PC-3 (cell line): ENCODE measurements around the gene CXADR. TPM values are rescaled to one million over a fixed set of nuclear protein-coding genes. Genes with fewer than 3 reads are reported as not detected.
"Not testable (repeated sequence)": the region's sequence is repeated elsewhere in the genome, so short reads cannot be mapped to it uniquely, and the experiment has no call there.

Experiments used
- ATAC-seq: fragments of 200-7000 bp; cut with Tn5 transposase; 2 replicates; pipeline ENCODE4 v1.9.1; 2020; ENCODE audit warnings: mild to moderate bottlenecking, moderate library complexity
- BruUV-seq: library from RNA; stranded (reverse); fragments of 400-500 nt; replicated peaks from 2 replicates; lab custom pipeline; 2021; lab: Mats Ljungman, UMichigan
- CTCF ChIA-PET: fragments of 300-600 bp; sonication (Branson Sonifier 250); formaldehyde crosslinking; loops from one replicate; lab custom pipeline; 2022; ENCODE audit warnings: antibody characterized with exemption; lab: Charles Lee
- POLR2A ChIA-PET: fragments of 300-600 bp; sonication (Branson Sonifier 250); formaldehyde crosslinking; loops from one replicate; lab custom pipeline; 2022; ENCODE audit warnings: antibody characterized with exemption; ENCODE audit not compliant: unreplicated experiment; lab: Charles Lee
- DNase-seq: peaks from one replicate; pipeline ENCODE4 v3.0.0-alpha.2; 2015
- H2AFZ ChIP-seq: fragments of 300-600 bp; sonication (generic); 2 replicates; pipeline ENCODE4 v1.6.0; 2016; ENCODE audit warnings: antibody characterized with exemption, low read length
- H3F3A ChIP-seq: fragments of 300-600 bp; sonication (generic); one replicate; pipeline ENCODE4 v1.6.0; 2017; ENCODE audit warnings: antibody characterized with exemption, low read length, control low read depth, mild to moderate bottlenecking; ENCODE audit not compliant: unreplicated experiment
- H3K27ac ChIP-seq: fragments of 300-600 bp; sonication (generic); 2 replicates; pipeline ENCODE4 v1.5.1; 2016; ENCODE audit warnings: mild to moderate bottlenecking, low read length
- H3K27me3 ChIP-seq: fragments of 300-600 bp; sonication (generic); 2 replicates; pipeline ENCODE4 v1.6.1; 2016; ENCODE audit warnings: low read length, mixed read lengths
- H3K36me3 ChIP-seq: fragments of 300-600 bp; sonication (generic); 2 replicates; pipeline ENCODE4 v1.6.1; 2016; ENCODE audit warnings: low read depth, mixed run types, low read length, mixed read lengths
- H3K4me1 ChIP-seq: fragments of 300-600 bp; sonication (generic); 2 replicates; pipeline ENCODE4 v1.5.1; 2016; ENCODE audit warnings: low read length; ENCODE audit not compliant: insufficient read depth
- H3K4me2 ChIP-seq: fragments of 300-600 bp; sonication (generic); 2 replicates; pipeline ENCODE4 v1.6.0; 2016; ENCODE audit warnings: low read length
- H3K4me3 ChIP-seq: fragments of 300-600 bp; sonication (generic); 2 replicates; pipeline ENCODE4 v1.5.1; 2016; ENCODE audit warnings: mild to moderate bottlenecking, low read length, mixed read lengths
- H3K79me2 ChIP-seq: fragments of 300-600 bp; sonication (generic); 2 replicates; pipeline ENCODE4 v1.6.1; 2017; ENCODE audit warnings: low read length, mixed read lengths
- H3K9ac ChIP-seq: fragments of 300-600 bp; sonication (generic); 2 replicates; pipeline ENCODE4 v1.6.0; 2016; ENCODE audit warnings: mild to moderate bottlenecking, low read length
- H3K9me2 ChIP-seq: fragments of 300-600 bp; sonication (generic); replicated peaks from 2 replicates; pipeline ENCODE4 v1.6.1; 2016; ENCODE audit warnings: mixed run types, low read length, mixed read lengths
- H3K9me3 ChIP-seq: fragments of 300-600 bp; sonication (generic); 2 replicates; pipeline ENCODE4 v1.6.1; 2016; ENCODE audit warnings: low read length, mixed read lengths
- H4K20me1 ChIP-seq: fragments of 300-600 bp; sonication (generic); 2 replicates; pipeline ENCODE4 v1.6.1; 2016; ENCODE audit warnings: low read length, mixed read lengths
- EZH2 ChIP-seq: fragments of 300-600 bp; sonication (generic); IDR thresholded peaks from one replicate; pipeline ENCODE4 v1.6.1; 2017; ENCODE audit warnings: antibody characterized with exemption, mild to moderate bottlenecking, low read length; ENCODE audit not compliant: unreplicated experiment
- EZH2phosphoT487 ChIP-seq: fragments of 300-600 bp; sonication (generic); IDR thresholded peaks from 2 replicates; pipeline ENCODE4 v1.6.1; 2018; ENCODE audit warnings: mild to moderate bottlenecking, antibody characterized with exemption, low read length, borderline replicate concordance
- intact Hi-C: fragments of 100-400 bp; cut with micrococcal nuclease; formaldehyde crosslinking; loops from 2 replicates; pipeline ENCODE4 v1.9.0; 2023
- total RNA-seq: library from RNA; depleted of rRNA; stranded (reverse); fragments of >200 nt; gene quantifications from 2 replicates; pipeline ENCODE4 v1.2.3, GENCODE V29; 2014
- TF ChIP-seq, protein P1 (sequence below): fragments of 300-600 bp; sonication (generic); conservative IDR thresholded peaks from 2 replicates; pipeline ENCODE4 v1.5.1; 2017; ENCODE audit warnings: antibody characterized with exemption, low read depth, mild to moderate bottlenecking, low read length

CXADR gene
- total RNA-seq, 1 experiment from 2014 or later, result 11.2 TPM

DNA sequence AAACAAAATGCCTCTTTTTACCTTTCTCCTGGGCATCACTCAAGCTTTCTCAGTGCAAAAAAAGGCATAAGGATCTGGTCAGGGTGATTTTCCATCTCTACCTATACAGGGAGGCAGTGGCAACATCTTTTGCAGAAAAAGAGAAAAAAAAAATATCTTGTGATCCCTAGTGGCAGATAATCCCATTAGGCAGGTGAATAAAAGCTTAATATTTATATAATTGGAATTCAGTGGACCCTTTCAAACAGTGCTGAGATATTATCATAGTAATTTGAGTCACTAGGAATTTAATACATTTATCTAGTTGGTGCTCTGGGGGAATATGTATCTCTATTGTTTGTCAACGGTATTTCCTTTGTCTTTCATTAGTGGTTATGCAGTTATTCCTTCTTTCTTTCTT is 29.9 kb upstream of the CXADR start:
- TF ChIP-seq, protein P1, sequence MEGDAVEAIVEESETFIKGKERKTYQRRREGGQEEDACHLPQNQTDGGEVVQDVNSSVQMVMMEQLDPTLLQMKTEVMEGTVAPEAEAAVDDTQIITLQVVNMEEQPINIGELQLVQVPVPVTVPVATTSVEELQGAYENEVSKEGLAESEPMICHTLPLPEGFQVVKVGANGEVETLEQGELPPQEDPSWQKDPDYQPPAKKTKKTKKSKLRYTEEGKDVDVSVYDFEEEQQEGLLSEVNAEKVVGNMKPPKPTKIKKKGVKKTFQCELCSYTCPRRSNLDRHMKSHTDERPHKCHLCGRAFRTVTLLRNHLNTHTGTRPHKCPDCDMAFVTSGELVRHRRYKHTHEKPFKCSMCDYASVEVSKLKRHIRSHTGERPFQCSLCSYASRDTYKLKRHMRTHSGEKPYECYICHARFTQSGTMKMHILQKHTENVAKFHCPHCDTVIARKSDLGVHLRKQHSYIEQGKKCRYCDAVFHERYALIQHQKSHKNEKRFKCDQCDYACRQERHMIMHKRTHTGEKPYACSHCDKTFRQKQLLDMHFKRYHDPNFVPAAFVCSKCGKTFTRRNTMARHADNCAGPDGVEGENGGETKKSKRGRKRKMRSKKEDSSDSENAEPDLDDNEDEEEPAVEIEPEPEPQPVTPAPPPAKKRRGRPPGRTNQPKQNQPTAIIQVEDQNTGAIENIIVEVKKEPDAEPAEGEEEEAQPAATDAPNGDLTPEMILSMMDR, result no peak
- no peak for TF ChIP-seq EZH2
- TF ChIP-seq EZH2phosphoT487, result no peak
- POLR2A ChIA-PET, result no interaction called here
- H4K20me1 ChIP-seq, result no peaks in the 10 kb centered on the region
- no TSS peak for BruUV-seq
- no peaks in the 10 kb centered on the region for H3K4me1 ChIP-seq
- no peaks in the 10 kb centered on the region for H3F3A ChIP-seq
- no peaks in the 10 kb centered on the region for H3K79me2 ChIP-seq
- H3K27me3 ChIP-seq, result peaks cover 3% of the 10 kb centered on the region
- H2AFZ ChIP-seq, result no peak overlapping the region
- H3K9me2 ChIP-seq, result no peaks in the 10 kb centered on the region
- intact Hi-C loops, result no loop called here
- DNase-seq (no peak), ATAC-seq (no peak)
- no peak overlapping the region for H3K9ac ChIP-seq
- CTCF ChIA-PET, result no interaction called here
- H3K36me3 ChIP-seq, result no peaks in the 10 kb centered on the region
- H3K9me3 ChIP-seq, result no peaks in the 10 kb centered on the region
- no peak overlapping the region for H3K4me3 ChIP-seq
- H3K27ac ChIP-seq, result no peak overlapping the region
- H3K4me2 ChIP-seq, result no peak overlapping the region

DNA sequence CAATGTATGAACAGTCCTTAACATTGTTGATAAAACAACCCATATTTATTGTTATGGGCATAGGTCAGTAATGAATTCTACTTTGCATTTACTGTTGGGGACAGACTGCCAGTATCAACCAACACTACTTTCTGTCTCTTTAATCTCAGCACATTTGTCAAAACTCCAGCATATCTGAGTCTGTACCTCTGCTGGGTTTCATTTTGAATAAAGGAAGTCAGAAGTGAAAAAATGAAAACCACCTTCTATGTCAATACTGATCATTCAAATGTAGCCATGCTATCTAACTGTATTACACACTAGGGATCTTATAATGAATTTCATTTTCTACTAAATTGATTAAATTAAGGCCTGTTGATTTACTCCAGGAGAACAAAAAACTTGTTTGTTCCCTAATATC is 24.2 kb upstream of the CXADR start:
- DNase-seq, result no peak
- H3F3A ChIP-seq, result no peaks in the 10 kb centered on the region
- H4K20me1 ChIP-seq, result no peaks in the 10 kb centered on the region
- intact Hi-C loops, result no loop called here
- H3K9me2 ChIP-seq, result no peaks in the 10 kb centered on the region
- no peaks in the 10 kb centered on the region for H3K36me3 ChIP-seq
- no peak overlapping the region for H3K4me2 ChIP-seq
- TF ChIP-seq EZH2phosphoT487, result no peak
- TF ChIP-seq, protein P1, result no peak
- TF ChIP-seq EZH2, result no peak
- peaks cover 6% of the 10 kb centered on the region for H3K27me3 ChIP-seq
- no peak overlapping the region for H2AFZ ChIP-seq
- ChIA-PET CTCF (no interaction called here), POLR2A (no interaction called here)
- no peak overlapping the region for H3K27ac ChIP-seq
- H3K4me3 ChIP-seq, result no peak overlapping the region
- no peak for ATAC-seq
- no peaks in the 10 kb centered on the region for H3K79me2 ChIP-seq
- no peaks in the 10 kb centered on the region for H3K9me3 ChIP-seq
- no TSS peak for BruUV-seq
- peaks cover 20% of the 10 kb centered on the region for H3K4me1 ChIP-seq
- no peak overlapping the region for H3K9ac ChIP-seq

DNA sequence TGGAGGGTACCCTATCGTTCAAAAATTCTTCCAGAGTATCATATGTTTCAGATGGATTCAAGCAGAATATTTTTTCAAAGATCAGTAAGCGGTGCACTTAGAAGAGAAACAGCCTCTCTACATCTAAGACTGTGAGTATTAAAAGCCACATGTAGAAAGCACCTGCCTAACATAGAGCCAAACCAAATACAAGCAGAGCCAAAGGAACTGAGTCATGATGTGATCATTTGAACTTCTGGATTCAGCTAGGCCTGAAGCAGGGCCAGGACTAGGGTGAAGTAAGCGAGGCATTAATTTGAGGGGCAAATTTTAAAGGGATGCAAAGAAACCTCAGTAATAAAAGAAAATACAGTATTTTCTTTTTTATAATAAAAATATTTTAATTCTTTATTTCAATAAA is 23.3 kb upstream of the CXADR start:
- H3K27me3 ChIP-seq, BruUV-seq, H3K4me3 ChIP-seq, H4K20me1 ChIP-seq, POLR2A ChIA-PET, H3F3A ChIP-seq, H3K9me2 ChIP-seq, H3K9me3 ChIP-seq, H3K4me2 ChIP-seq, H3K27ac ChIP-seq, H3K36me3 ChIP-seq, H2AFZ ChIP-seq, CTCF ChIA-PET, H3K79me2 ChIP-seq, H3K9ac ChIP-seq, intact Hi-C loops: not testable (repeated sequence)
- DNase-seq (peak; percentile 64), ATAC-seq (peak; percentile 89)
- H3K4me1 ChIP-seq, result peaks cover 20% of the 10 kb centered on the region
